ENCODE results near the gene PLAAT5. TPM values are rescaled to one million over a fixed set of nuclear protein-coding genes. Genes with fewer than 3 reads are reported as not detected.

Gene PLAAT5
- total and polyA plus RNA-seq, 2 of the 4 experiments (the other 2 are of a cell fraction): not detected

DNA sequence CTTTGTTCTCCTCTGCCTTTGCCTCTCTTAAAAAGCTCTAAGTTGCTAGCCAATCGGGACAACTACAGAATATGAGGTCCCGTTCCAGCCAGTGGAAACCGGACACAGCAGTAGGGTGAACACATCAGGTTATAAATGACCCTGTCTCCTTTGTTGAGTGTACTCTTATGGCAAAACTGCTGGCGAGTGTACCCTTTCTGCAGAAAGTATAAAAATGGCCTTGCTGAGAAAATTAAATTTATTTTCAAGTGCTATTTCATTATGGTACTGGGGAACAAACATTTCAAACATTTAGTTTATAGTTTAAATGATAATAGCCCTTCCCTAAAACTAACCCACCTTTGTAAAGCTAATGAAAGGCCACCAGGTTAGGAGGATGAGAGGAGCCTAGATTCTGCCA, 8.9 kb upstream of the PLAAT5 start:
- ATAC-seq (ENCODE audit: low read depth): no peak
- H4K20me1 ChIP-seq (ENCODE audit: insufficient read depth, low read length): no peaks in the 10 kb centered on the region
- H3K4ac ChIP-seq (ENCODE audit: low read depth, low read length): no peak overlapping the region
- H2BK15ac ChIP-seq (ENCODE audit: low read depth, low read length): no peak overlapping the region
- peaks cover 6% of the 10 kb centered on the region for H3K27me3 ChIP-seq (ENCODE audit: control insufficient read depth, insufficient read depth, low read length)
- H3K9me1 ChIP-seq (ENCODE audit: insufficient read depth, low read length): no peaks in the 10 kb centered on the region; the same call in 1 of the 2 replicates
- no peak overlapping the region for H2BK5ac ChIP-seq (ENCODE audit: low read depth, low read length, poor library complexity, severe bottlenecking)
- TF ChIP-seq BHLHE40 (IDR thresholded peaks at IDR 0.05; ENCODE audit: low read depth, low read length): no peak
- TF ChIP-seq CHD1 (IDR thresholded peaks at IDR 0.05; ENCODE audit: low read depth, low read length): no peak
- TF ChIP-seq, protein P1, sequence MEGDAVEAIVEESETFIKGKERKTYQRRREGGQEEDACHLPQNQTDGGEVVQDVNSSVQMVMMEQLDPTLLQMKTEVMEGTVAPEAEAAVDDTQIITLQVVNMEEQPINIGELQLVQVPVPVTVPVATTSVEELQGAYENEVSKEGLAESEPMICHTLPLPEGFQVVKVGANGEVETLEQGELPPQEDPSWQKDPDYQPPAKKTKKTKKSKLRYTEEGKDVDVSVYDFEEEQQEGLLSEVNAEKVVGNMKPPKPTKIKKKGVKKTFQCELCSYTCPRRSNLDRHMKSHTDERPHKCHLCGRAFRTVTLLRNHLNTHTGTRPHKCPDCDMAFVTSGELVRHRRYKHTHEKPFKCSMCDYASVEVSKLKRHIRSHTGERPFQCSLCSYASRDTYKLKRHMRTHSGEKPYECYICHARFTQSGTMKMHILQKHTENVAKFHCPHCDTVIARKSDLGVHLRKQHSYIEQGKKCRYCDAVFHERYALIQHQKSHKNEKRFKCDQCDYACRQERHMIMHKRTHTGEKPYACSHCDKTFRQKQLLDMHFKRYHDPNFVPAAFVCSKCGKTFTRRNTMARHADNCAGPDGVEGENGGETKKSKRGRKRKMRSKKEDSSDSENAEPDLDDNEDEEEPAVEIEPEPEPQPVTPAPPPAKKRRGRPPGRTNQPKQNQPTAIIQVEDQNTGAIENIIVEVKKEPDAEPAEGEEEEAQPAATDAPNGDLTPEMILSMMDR (conservative IDR thresholded peaks at IDR 0.05; ENCODE audit: low read depth, low read length): no peak
- TF ChIP-seq CEBPB (IDR thresholded peaks at IDR 0.05; ENCODE audit: low read depth, low read length): no peak
- TF ChIP-seq MXI1 (IDR thresholded peaks at IDR 0.05; ENCODE audit: borderline replicate concordance, low read depth, low read length): no peak
- no peak for TF ChIP-seq SMC3 (IDR thresholded peaks at IDR 0.05; ENCODE audit: low read depth, low read length)
- no peak for TF ChIP-seq RFX5 (IDR thresholded peaks at IDR 0.05; ENCODE audit: low read depth, low read length)
- TF ChIP-seq, protein P2, sequence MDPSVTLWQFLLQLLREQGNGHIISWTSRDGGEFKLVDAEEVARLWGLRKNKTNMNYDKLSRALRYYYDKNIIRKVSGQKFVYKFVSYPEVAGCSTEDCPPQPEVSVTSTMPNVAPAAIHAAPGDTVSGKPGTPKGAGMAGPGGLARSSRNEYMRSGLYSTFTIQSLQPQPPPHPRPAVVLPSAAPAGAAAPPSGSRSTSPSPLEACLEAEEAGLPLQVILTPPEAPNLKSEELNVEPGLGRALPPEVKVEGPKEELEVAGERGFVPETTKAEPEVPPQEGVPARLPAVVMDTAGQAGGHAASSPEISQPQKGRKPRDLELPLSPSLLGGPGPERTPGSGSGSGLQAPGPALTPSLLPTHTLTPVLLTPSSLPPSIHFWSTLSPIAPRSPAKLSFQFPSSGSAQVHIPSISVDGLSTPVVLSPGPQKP (IDR thresholded peaks at IDR 0.05; ENCODE audit: borderline replicate concordance, low read depth, low read length): no peak
- no peak for TF ChIP-seq MAZ (IDR thresholded peaks at IDR 0.05; ENCODE audit: borderline replicate concordance, low read depth, low read length)
- no peak for TF ChIP-seq RAD21 (IDR thresholded peaks at IDR 0.05; ENCODE audit: low read length)
- no peak for TF ChIP-seq MAFK (IDR thresholded peaks at IDR 0.05; ENCODE audit: low read depth, low read length)
- H4K8ac ChIP-seq (ENCODE audit: low read depth in 2 of 2, low read length in 2 of 2): no peak overlapping the region
- no peaks in the 10 kb centered on the region for H3K36me3 ChIP-seq (ENCODE audit: control insufficient read depth, insufficient read depth, low read length)
- H2BK120ac ChIP-seq (ENCODE audit: low read depth, low read length): no peak overlapping the region
- ChIA-PET POLR2A (ENCODE audit: unreplicated experiment) (no interaction called here), CTCF (no interaction called here)
- no TSS peak for BruUV-seq (replicated peaks)
- H3K4me2 ChIP-seq (ENCODE audit: low read depth, low read length): no peak overlapping the region
- no peak overlapping the region for H4K5ac ChIP-seq (ENCODE audit: low read depth, low read length)
- no peak for DNase-seq
- H2AFZ ChIP-seq (replicated peaks; ENCODE audit: low read length, poor library complexity): no peak overlapping the region
- no peak overlapping the region for H2AK5ac ChIP-seq (ENCODE audit: low read depth, low read length)
- intact Hi-C loops (cut with micrococcal nuclease): no loop called here
- no peak overlapping the region for H2AK9ac ChIP-seq (replicated peaks; ENCODE audit: low read depth, low read length, poor library complexity)
- no peaks in the 10 kb centered on the region for H3K4me1 ChIP-seq (ENCODE audit: control insufficient read depth, insufficient read depth, low read length)
- in situ Hi-C loops (cut with MboI; ENCODE audit: low sequenced_read_pairs): loop anchor here (25.0 kb wide), 1 partner anchor 437 kb away; the partner anchor contains the start of gene NAA40
- no peak overlapping the region for H3K23ac ChIP-seq (ENCODE audit: low read depth, low read length)
- WGBS, 2 experiments (ENCODE audit: extremely low coverage in 2 of 2, insufficient read length in 1 of 2): 72% methylated on average over 3 of the region's 4 CpGs; no CpG with 5 or more reads in 1 of the 2 experiments
- H3K14ac ChIP-seq (replicated peaks; ENCODE audit: low read depth, low read length): no peak overlapping the region
- no peak overlapping the region for H4K91ac ChIP-seq (ENCODE audit: insufficient read depth, low read depth, low read length)
- H3K79me1 ChIP-seq (ENCODE audit: low read depth in 1 of 2, low read length in 2 of 2): no peaks in the 10 kb centered on the region
- no peak overlapping the region for H3K18ac ChIP-seq (ENCODE audit: low read depth, low read length)
- dilution Hi-C loops (cut with HindIII; ENCODE audit: low sequenced_read_pairs, unreplicated experiment): no loop called here
- H3K4me3 ChIP-seq (ENCODE audit: insufficient read depth, low read depth, low read length): no peak overlapping the region
- no peak overlapping the region for H3K56ac ChIP-seq (ENCODE audit: extremely low read depth, insufficient read depth, low read length)
- H3K9me3 ChIP-seq (ENCODE audit: control insufficient read depth, insufficient read depth, low read length): peaks cover 7% of the 10 kb centered on the region
- no peak overlapping the region for H3K9ac ChIP-seq (ENCODE audit: low read depth, low read length)
- no peak overlapping the region for H2BK20ac ChIP-seq (ENCODE audit: low read depth, low read length)
- no peak overlapping the region for H3K27ac ChIP-seq (ENCODE audit: insufficient read depth, low read length)
